Upper lobe of right lung (tissue), 1 donor: ENCODE measurements around the gene MLF2. TPM values are rescaled to one million over a fixed set of nuclear protein-coding genes. Genes with fewer than 3 reads are reported as not detected.
"Not testable (repeated sequence)": the region's sequence is repeated elsewhere in the genome, so short reads cannot be mapped to it uniquely, and the experiment has no call there.

Source experiments
- ATAC-seq: fragments of 200-7000 bp; cut with Tn5 transposase; one replicate; pipeline ENCODE4 v1.9.1; 2020; ENCODE audit warnings: mild to moderate bottlenecking, moderate library complexity
- DNase-seq: peaks from one replicate; pipeline ENCODE4 v3.0.0-alpha.2; 2020
- H3K27ac ChIP-seq: fragments of 200-600 bp; one replicate; pipeline ENCODE4 v1.8.0; 2022
- H3K27me3 ChIP-seq: fragments of 200-600 bp; one replicate; pipeline ENCODE4 v1.8.0; 2022; ENCODE audit warnings: mild to moderate bottlenecking
- H3K36me3 ChIP-seq: fragments of 200-600 bp; one replicate; pipeline ENCODE4 v1.8.0; 2022
- H3K4me1 ChIP-seq: fragments of 200-600 bp; one replicate; pipeline ENCODE4 v1.8.0; 2022
- H3K4me3 ChIP-seq: fragments of 200-600 bp; one replicate; pipeline ENCODE4 v1.8.0; 2022; ENCODE audit warnings: mild to moderate bottlenecking
- H3K9me3 ChIP-seq: fragments of 200-600 bp; one replicate; pipeline ENCODE4 v1.8.0; 2022
- CTCF ChIP-seq: fragments of 200-600 bp; IDR thresholded peaks from one replicate; pipeline ENCODE4 v1.8.0; 2022; ENCODE audit warnings: antibody characterized with exemption
- intact Hi-C: fragments of 100-400 bp; cut with DNase I; formaldehyde crosslinking; loops from one replicate; pipeline ENCODE4 v1.11.0; 2022
- total RNA-seq: library from RNA; stranded (reverse); fragmentation: NEBNext Ultra II Directional; extraction: Animal tissue kit (Norgen Biotek cat#: 25700); gene quantifications from one replicate; pipeline ENCODE4 v1.2.1, GENCODE V29; 2021
- donor health status: DM: no; HTN: yes; CAD: no; lungs with severe emphysema.

MLF2 gene
- total RNA-seq, 1 donor from 2014 or later: 118 TPM

GRCh38 chr12:6708960-6709394 lies 44.0 kb downstream of the MLF2 start:
- no peak for TF ChIP-seq CTCF
- intact Hi-C loops: no loop called here
- no peak for DNase-seq

GRCh38 chr12:6708351-6708750 lies 44.6 kb downstream of the MLF2 start:
- peaks cover 64% of the 10 kb centered on the region for H3K27me3 ChIP-seq
- DNase-seq, ATAC-seq, H3K9me3 ChIP-seq, H3K4me3 ChIP-seq, H3K4me1 ChIP-seq, H3K27ac ChIP-seq, H3K36me3 ChIP-seq, intact Hi-C loops: not testable (repeated sequence)

More at GRCh38 chr12:6708960-6709394, 44.0 kb downstream of the MLF2 start:
- Histone ChIP-seq H3K9me3 (no peaks in the 10 kb centered on the region), H3K36me3 (no peaks in the 10 kb centered on the region), H3K27me3 (peaks cover 58% of the 10 kb centered on the region), H3K27ac (no peak overlapping the region), H3K4me3 (no peak overlapping the region), H3K4me1 (no peaks in the 10 kb centered on the region)
- no peak for ATAC-seq

- Histone ChIP-seq H3K36me3 (no peaks in the 10 kb centered on the region), H3K27me3 (peaks cover 88% of the 10 kb centered on the region), H3K9me3 (no peaks in the 10 kb centered on the region), H3K4me3 (no peak overlapping the region), H3K4me1 (peaks cover 11% of the 10 kb centered on the region), H3K27ac (no peak overlapping the region)
- TF ChIP-seq CTCF: no peak
- ATAC-seq: no peak
- DNase-seq: no peak
- intact Hi-C loops: no loop called here
Observed at GRCh38 chr12:6703631-6704030, 49.3 kb downstream of the MLF2 start.

GRCh38 chr12:6701078-6701768 lies 51.7 kb downstream of the MLF2 start:
- intact Hi-C loops: no loop called here
- H3K4me3 ChIP-seq: peak overlapping the region; percentile 25
- no peaks in the 10 kb centered on the region for H3K36me3 ChIP-seq
- H3K9me3 ChIP-seq: no peaks in the 10 kb centered on the region
- DNase-seq (no peak), ATAC-seq (no peak)
- peaks cover 11% of the 10 kb centered on the region for H3K4me1 ChIP-seq
- H3K27ac ChIP-seq: no peak overlapping the region
- peaks cover 79% of the 10 kb centered on the region for H3K27me3 ChIP-seq
- TF ChIP-seq CTCF: no peak

GRCh38 chr12:6700646-6701051 lies 52.3 kb downstream of the MLF2 start, which contains the start of gene PIANP:
Gene PIANP, minus strand, starts transcription at chr12:6700815. Its CDS starts 2,754 bp downstream, at chr12:6698061.
- DNase-seq: peak; percentile 73
- no peak for TF ChIP-seq CTCF
- Histone ChIP-seq H3K9me3 (no peaks in the 10 kb centered on the region), H3K4me1 (peaks cover 11% of the 10 kb centered on the region), H3K27ac (no peak within 1 kb of the TSS), H3K4me3 (peak within 1 kb of the TSS; percentile 25), H3K27me3 (peaks cover 73% of the 10 kb centered on the region), H3K36me3 (no peaks in the 10 kb centered on the region)
- intact Hi-C loops: no loop called here
- ATAC-seq: peak; percentile 70

GRCh38 chr12:6699989-6700645 lies 52.8 kb downstream of the MLF2 start:
- Histone ChIP-seq H3K27ac (no peak overlapping the region), H3K9me3 (no peaks in the 10 kb centered on the region), H3K27me3 (peaks cover 68% of the 10 kb centered on the region), H3K4me1 (peaks cover 11% of the 10 kb centered on the region), H3K36me3 (no peaks in the 10 kb centered on the region), H3K4me3 (peak overlapping the region; percentile 25)
- intact Hi-C loops: no loop called here
- DNase-seq (peak; percentile 53), ATAC-seq (peak; percentile 12)
- TF ChIP-seq CTCF: no peak
